ENCODE measurements around the gene FTH1. TPM values are rescaled to one million over a fixed set of nuclear protein-coding genes. Genes with fewer than 3 reads are reported as not detected.
A peak's percentile ranks its signal among the peaks of the same experiment; 100 is the strongest.

Gene FTH1
- total and polyA plus RNA-seq, 10 donors, result 1,915 to 3,321 (median 2,501) TPM

- Histone ChIP-seq H3K27ac (peak overlapping the region in 7 of 8 donors; percentile 59 to 83 (median 76)), H3K4me3 (no peak overlapping the region), H3K9me3 (no peaks in the 10 kb centered on the region), H3K27me3 (replicated peaks in 1 of 7) (peaks cover 0 to 9% (median 0%) of the 10 kb centered on the region in 7 donors), H3K36me3 (no peaks in the 10 kb centered on the region), H3K4me1 (peaks cover 2 to 36% (median 25%) of the 10 kb centered on the region in 6 donors)
- no peak for DNase-seq
- 66 to 79% (median 71%) methylated on average over 6 of the region's 6 CpGs for WGBS, 5 donors
- intact Hi-C loops (cut with DNase I; ENCODE audit: low total_unique reads), result no loop called here
- TF ChIP-seq POLR2A (IDR thresholded peaks at IDR 0.05) (no peak), POLR2AphosphoS5 (IDR thresholded peaks at IDR 0.05) (no peak), CTCF (IDR thresholded peaks at IDR 0.05 in 8 of 11, conservative IDR thresholded peaks at IDR 0.05 in 3 of 11) (no peak)
Observed at GRCh38 chr11:61924064-61924455, 43.4 kb downstream of the FTH1 start.

GRCh38 chr11:61923166-61924063 lies 44.0 kb downstream of the FTH1 start:
- peaks cover 2 to 43% (median 29%) of the 10 kb centered on the region in 6 donors for H3K4me1 ChIP-seq
- DNase-seq, result no peak
- intact Hi-C loops (cut with DNase I; ENCODE audit: low total_unique reads), result no loop called here
- TF ChIP-seq POLR2AphosphoS5 (IDR thresholded peaks at IDR 0.05) (peak; percentile 49 to 68 (median 61)), CTCF (IDR thresholded peaks at IDR 0.05 in 8 of 11, conservative IDR thresholded peaks at IDR 0.05 in 3 of 11) (no peak)
- no peak overlapping the region for H3K4me3 ChIP-seq
- no peaks in the 10 kb centered on the region for H3K9me3 ChIP-seq
- peaks cover 0 to 15% (median 0%) of the 10 kb centered on the region in 7 donors for H3K27me3 ChIP-seq (replicated peaks in 1 of 7)
- peak overlapping the region in 7 of 8 donors; percentile 72 to 83 (median 76) for H3K27ac ChIP-seq
- H3K36me3 ChIP-seq, result no peaks in the 10 kb centered on the region
- 55 to 69% (median 61%) methylated on average over 14 to 18 of the region's 18 CpGs for WGBS, 5 donors

GRCh38 chr11:61922539-61922938 lies 44.9 kb downstream of the FTH1 start:
- intact Hi-C loops (cut with DNase I; ENCODE audit: low total_unique reads), result no loop called here
- no peak overlapping the region for H3K4me3 ChIP-seq

More at GRCh38 chr11:61922539-61922938, 44.9 kb downstream of the FTH1 start:
- H3K36me3 ChIP-seq, result no peaks in the 10 kb centered on the region
- no peak for DNase-seq
- peaks cover 0 to 24% (median 8%) of the 10 kb centered on the region in 7 donors for H3K27me3 ChIP-seq (replicated peaks in 1 of 7)
- peaks cover 2 to 51% (median 37%) of the 10 kb centered on the region in 6 donors for H3K4me1 ChIP-seq
- TF ChIP-seq POLR2AphosphoS5 (IDR thresholded peaks at IDR 0.05) (peak in 2 of 3 donors; percentile 36 to 61), CTCF (IDR thresholded peaks at IDR 0.05 in 8 of 11, conservative IDR thresholded peaks at IDR 0.05 in 3 of 11) (peak in 2 of 11 experiments; percentile 16 to 30), POLR2A (IDR thresholded peaks at IDR 0.05) (no peak)
- peak overlapping the region in 7 of 8 donors; percentile 72 to 83 (median 76) for H3K27ac ChIP-seq
- WGBS, 5 donors, result 13 to 25% (median 18%) methylated on average over 6 of the region's 6 CpGs
- H3K9me3 ChIP-seq, result no peaks in the 10 kb centered on the region
